H9 (cell line): Measurements from ENCODE around the gene TTC28. TPM values are rescaled to one million over a fixed set of nuclear protein-coding genes. Genes with fewer than 3 reads are reported as not detected.
"Not testable (repeated sequence)": the region's sequence is repeated elsewhere in the genome, so short reads cannot be mapped to it uniquely, and the experiment has no call there.

Experiments used
- DNase-seq: peaks from one replicate; pipeline ENCODE4 v3.0.0-alpha.2; 2017
- H2AFZ ChIP-seq: one replicate; pipeline ENCODE4 v1.6.1; 2013; ENCODE audit warnings: mild to moderate bottlenecking, low read length, control low read depth, moderate library complexity
- H2AK5ac ChIP-seq: 2 replicates; pipeline ENCODE4 v1.6.1; 2013; ENCODE audit warnings: low read length, control low read depth, mixed read lengths; ENCODE audit not compliant: insufficient read length
- H2BK120ac ChIP-seq: one replicate; pipeline ENCODE4 v1.6.1; 2013; ENCODE audit warnings: low read depth, mild to moderate bottlenecking, low read length, control low read depth, inconsistent platforms; ENCODE audit not compliant: poor library complexity, severe bottlenecking
- H2BK12ac ChIP-seq: 2 replicates; pipeline ENCODE4 v1.6.1; 2013; ENCODE audit warnings: low read length, control low read depth, mixed read lengths, low read depth; ENCODE audit not compliant: insufficient read length
- H2BK15ac ChIP-seq: 2 replicates; pipeline ENCODE4 v1.6.1; 2013; ENCODE audit warnings: low read depth, low read length, control low read depth
- H2BK20ac ChIP-seq: one replicate; pipeline ENCODE4 v1.6.1; 2013; ENCODE audit warnings: low read depth, mild to moderate bottlenecking, low read length, control low read depth, inconsistent platforms; ENCODE audit not compliant: poor library complexity, severe bottlenecking
- H2BK5ac ChIP-seq: 2 replicates; pipeline ENCODE4 v1.6.1; 2013; ENCODE audit warnings: low read length, control low read depth, mixed read lengths; ENCODE audit not compliant: insufficient read length
- H3K14ac ChIP-seq: 2 replicates; pipeline ENCODE4 v1.6.1; 2013; ENCODE audit warnings: low read length, control low read depth; ENCODE audit not compliant: insufficient read depth
- H3K18ac ChIP-seq: 2 replicates; pipeline ENCODE4 v1.6.1; 2013; ENCODE audit warnings: low read depth, mild to moderate bottlenecking, mixed read lengths, low read length, control low read depth; ENCODE audit not compliant: insufficient read length
- H3K23ac ChIP-seq: 2 replicates; pipeline ENCODE4 v1.6.1; 2013; ENCODE audit warnings: low read length, control low read depth, mixed read lengths, low read depth; ENCODE audit not compliant: insufficient read length
- H3K23me2 ChIP-seq: 2 replicates; pipeline ENCODE4 v1.6.1; 2013; ENCODE audit warnings: low read depth, mild to moderate bottlenecking, mixed read lengths, low read length, control low read depth; ENCODE audit not compliant: insufficient read length, poor library complexity, severe bottlenecking
- H3K27ac ChIP-seq: 2 replicates; pipeline ENCODE4 v1.5.1; 2013; ENCODE audit warnings: low read length, control low read depth, mixed read lengths, low read depth; ENCODE audit not compliant: insufficient read length
- H3K27me3 ChIP-seq: 2 replicates; pipeline ENCODE4 v1.6.1; 2013; ENCODE audit warnings: low read length, control low read depth, inconsistent platforms; ENCODE audit not compliant: insufficient read depth
- H3K4ac ChIP-seq: 2 replicates; pipeline ENCODE4 v1.6.1; 2013; ENCODE audit warnings: low read depth, mild to moderate bottlenecking, control low read depth, inconsistent platforms, low read length, moderate library complexity
- H3K4me1 ChIP-seq: 2 replicates; pipeline ENCODE4 v1.6.1; 2013; ENCODE audit warnings: low read length, control low read depth, inconsistent platforms; ENCODE audit not compliant: insufficient read depth
- H3K4me2 ChIP-seq: 2 replicates; pipeline ENCODE4 v1.6.1; 2013; ENCODE audit warnings: low read length, control low read depth, mixed read lengths; ENCODE audit not compliant: insufficient read length, insufficient read depth
- H3K56ac ChIP-seq: 2 replicates; pipeline ENCODE4 v1.6.1; 2013; ENCODE audit warnings: low read depth, mild to moderate bottlenecking, mixed read lengths, low read length, control low read depth; ENCODE audit not compliant: insufficient read length
- H3K79me1 ChIP-seq: 2 replicates; pipeline ENCODE4 v1.6.1; 2013; ENCODE audit warnings: low read depth, mild to moderate bottlenecking, moderate library complexity, low read length, control low read depth, inconsistent platforms; ENCODE audit not compliant: insufficient read depth, poor library complexity, severe bottlenecking
- H3K79me2 ChIP-seq: 2 replicates; pipeline ENCODE4 v1.6.1; 2013; ENCODE audit warnings: low read length, control low read depth, inconsistent platforms; ENCODE audit not compliant: insufficient read depth
- H3K9ac ChIP-seq: 2 replicates; pipeline ENCODE4 v1.6.1; 2013; ENCODE audit warnings: low read length, control low read depth, mixed read lengths; ENCODE audit not compliant: insufficient read length; ENCODE audit errors: extremely low read depth
- H3K9me3 ChIP-seq: one replicate; pipeline ENCODE4 v1.6.1; 2013; ENCODE audit warnings: low read depth, low read length, inconsistent platforms; ENCODE audit not compliant: control insufficient read depth
- H3T11ph ChIP-seq: one replicate; pipeline ENCODE4 v1.6.1; 2013; ENCODE audit warnings: mild to moderate bottlenecking, low read length, control low read depth, inconsistent platforms
- H4K20me1 ChIP-seq: one replicate; pipeline ENCODE4 v1.6.1; 2013; ENCODE audit not compliant: control insufficient read depth, insufficient read length, insufficient read depth
- H4K5ac ChIP-seq: 2 replicates; pipeline ENCODE4 v1.6.1; 2013; ENCODE audit warnings: low read depth, mild to moderate bottlenecking, mixed read lengths, low read length, control low read depth; ENCODE audit not compliant: insufficient read length
- H4K8ac ChIP-seq: replicated peaks from 2 replicates; pipeline ENCODE4 v1.6.1; 2013; ENCODE audit warnings: low read length, control low read depth, mixed read lengths, low read depth; ENCODE audit not compliant: insufficient read length
- H4K91ac ChIP-seq: 2 replicates; pipeline ENCODE4 v1.6.1; 2013; ENCODE audit warnings: low read depth, mild to moderate bottlenecking, moderate library complexity, mixed read lengths, low read length, control low read depth; ENCODE audit not compliant: insufficient read length
- H3K27ac Mint-ChIP-seq, 3 experiments: 2 replicates in 2 of 3; 3 replicates in 1 of 3; pipeline ENCODE4 v1.8.0; 2020 to 2021; ENCODE audit warnings: mixed read lengths in 3 of 3, mild to moderate bottlenecking in 1 of 3, moderate library complexity in 1 of 3
- H3K27me3 Mint-ChIP-seq: 2 replicates; pipeline ENCODE4 v1.8.0; 2021; ENCODE audit warnings: low read depth, mild to moderate bottlenecking, moderate library complexity, mixed read lengths
- H3K36me3 Mint-ChIP-seq, 3 experiments: 2 replicates in 2 of 3; 3 replicates in 1 of 3; pipeline ENCODE4 v1.8.0; 2020 to 2021; ENCODE audit warnings: low read depth in 3 of 3, mixed read lengths in 3 of 3; ENCODE audit not compliant: insufficient read depth in 1 of 3
- H3K4me1 Mint-ChIP-seq, 2 experiments: 2 replicates each; pipeline ENCODE4 v1.8.0; 2020; ENCODE audit warnings: mixed read lengths in 2 of 2
- H3K4me3 Mint-ChIP-seq, 2 experiments: 2 replicates in 1 of 2; 3 replicates in 1 of 2; pipeline ENCODE4 v1.8.0; 2020 to 2021; ENCODE audit warnings: mild to moderate bottlenecking in 2 of 2, mixed read lengths in 2 of 2, moderate library complexity in 1 of 2
- H3K9me3 Mint-ChIP-seq, 2 experiments: 2 replicates in 1 of 2; 3 replicates in 1 of 2; pipeline ENCODE4 v1.8.0; 2020; ENCODE audit warnings: mild to moderate bottlenecking in 2 of 2, mixed read lengths in 2 of 2, moderate library complexity in 1 of 2
- whole genome bisulfite sequencing: extraction: QIAGEN DNeasy Blood & Tissue Kit; methylation state at CpG from one replicate; pipeline ENCODE4 v1.1.7; 2013; ENCODE audit warnings: missing lambda C conversion rate, low lambda C conversion rate, mixed read lengths; ENCODE audit not compliant: insufficient read length; ENCODE audit errors: extremely low coverage; 5-methylcytosine and 5-hydroxymethylcytosine counted together
- total RNA-seq: library from RNA; stranded (reverse); gene quantifications from 2 replicates; pipeline ENCODE4 v1.2.1, GENCODE V29; 2021
- TF ChIP-seq, protein P1 (sequence below): fragments of 200-600 bp; sonication (generic); conservative IDR thresholded peaks from 3 replicates; pipeline ENCODE4 v1.8.0; 2021; ENCODE audit warnings: antibody characterized with exemption, mild to moderate bottlenecking

TTC28 gene
- total RNA-seq, 1 experiment from 2014 or later, result 13.6 TPM

- DNase-seq, result no peak
These were observed 588.2 kb downstream of the TTC28 start for GRCh38 chr22:28091486-28091885.

DNA sequence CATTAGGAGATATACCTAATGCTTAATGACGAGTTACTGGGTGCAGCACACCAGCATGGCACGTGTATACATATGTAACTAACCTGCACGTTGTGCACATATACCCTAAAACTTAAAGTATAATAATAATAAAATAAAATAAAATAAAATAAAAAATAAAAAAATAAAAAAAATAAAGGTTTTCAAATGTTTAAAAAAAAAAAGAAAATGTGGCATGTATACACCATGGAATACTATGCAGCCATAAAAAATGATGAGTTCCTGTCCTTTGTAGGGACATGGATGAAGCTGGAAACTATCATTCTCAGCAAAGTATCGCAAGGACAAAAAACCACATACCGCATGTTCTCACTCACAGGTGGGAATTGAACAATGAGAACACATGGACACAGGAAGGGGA is 590.1 kb downstream of the TTC28 start:
- not testable (repeated sequence) for H2AK5ac ChIP-seq, H3K27me3 ChIP-seq, H3K27ac Mint-ChIP-seq, H3K4me3 Mint-ChIP-seq, H4K91ac ChIP-seq, H3K56ac ChIP-seq, DNase-seq, H2BK15ac ChIP-seq, H2BK20ac ChIP-seq, H3K27ac ChIP-seq, H3T11ph ChIP-seq, H2BK12ac ChIP-seq, H3K18ac ChIP-seq, H3K79me1 ChIP-seq, H4K5ac ChIP-seq, H4K20me1 ChIP-seq, H3K79me2 ChIP-seq, H3K14ac ChIP-seq, H3K4me1 Mint-ChIP-seq, H3K9me3 ChIP-seq, H3K27me3 Mint-ChIP-seq, H2AFZ ChIP-seq, H3K4me2 ChIP-seq, H4K8ac ChIP-seq, H2BK120ac ChIP-seq, H3K23me2 ChIP-seq, H3K4ac ChIP-seq, H2BK5ac ChIP-seq, H3K4me1 ChIP-seq, H3K23ac ChIP-seq, H3K9ac ChIP-seq
- WGBS, result no CpG with 5 or more reads among the region's 5 CpGs
- Mint-ChIP-seq H3K36me3 (peaks cover 8 to 14% (median 14%) of the 10 kb centered on the region in 3 experiments), H3K9me3 (peaks cover 15 to 16% of the 10 kb centered on the region in 2 experiments)

More at GRCh38 chr22:28091486-28091885, 588.2 kb downstream of the TTC28 start:
- Histone ChIP-seq H2AK5ac (no peak overlapping the region), H4K8ac (no peak overlapping the region), H2BK20ac (no peak overlapping the region), H3K23me2 (no peaks in the 10 kb centered on the region), H3K9me3 (no peaks in the 10 kb centered on the region), H4K91ac (no peak overlapping the region), H3K79me2 (no peaks in the 10 kb centered on the region), H2BK5ac (no peak overlapping the region), H3K56ac (no peak overlapping the region), H2BK120ac (no peak overlapping the region), H3K18ac (no peak overlapping the region), H3K23ac (no peak overlapping the region), H2BK15ac (no peak overlapping the region), H2AFZ (no peak overlapping the region), H4K20me1 (no peaks in the 10 kb centered on the region), H3K4ac (no peak overlapping the region), H3K79me1 (no peaks in the 10 kb centered on the region), H3K9ac (no peak overlapping the region), H3K27ac (no peak overlapping the region), H3K4me1 (no peaks in the 10 kb centered on the region; the same call in 1 of the 2 replicates), H3K4me2 (no peak overlapping the region), H4K5ac (no peak overlapping the region), H2BK12ac (no peak overlapping the region), H3K14ac (no peak overlapping the region), H3T11ph (no peak overlapping the region), H3K27me3 (no peaks in the 10 kb centered on the region)
- Mint-ChIP-seq H3K36me3 (peaks cover 4 to 6% (median 4%) of the 10 kb centered on the region in 3 experiments; a peak in 6 of 7 replicates), H3K9me3 (peaks cover 5% of the 10 kb centered on the region in 2 experiments), H3K27me3 (no peaks in the 10 kb centered on the region), H3K4me3 (no peak overlapping the region), H3K4me1 (peaks cover 0 to 2% of the 10 kb centered on the region in 2 experiments; a peak in 2 of 4 replicates), H3K27ac (no peak overlapping the region)
- 100% methylated on average over 1 of the region's 6 CpGs for WGBS
- TF ChIP-seq, protein P1, sequence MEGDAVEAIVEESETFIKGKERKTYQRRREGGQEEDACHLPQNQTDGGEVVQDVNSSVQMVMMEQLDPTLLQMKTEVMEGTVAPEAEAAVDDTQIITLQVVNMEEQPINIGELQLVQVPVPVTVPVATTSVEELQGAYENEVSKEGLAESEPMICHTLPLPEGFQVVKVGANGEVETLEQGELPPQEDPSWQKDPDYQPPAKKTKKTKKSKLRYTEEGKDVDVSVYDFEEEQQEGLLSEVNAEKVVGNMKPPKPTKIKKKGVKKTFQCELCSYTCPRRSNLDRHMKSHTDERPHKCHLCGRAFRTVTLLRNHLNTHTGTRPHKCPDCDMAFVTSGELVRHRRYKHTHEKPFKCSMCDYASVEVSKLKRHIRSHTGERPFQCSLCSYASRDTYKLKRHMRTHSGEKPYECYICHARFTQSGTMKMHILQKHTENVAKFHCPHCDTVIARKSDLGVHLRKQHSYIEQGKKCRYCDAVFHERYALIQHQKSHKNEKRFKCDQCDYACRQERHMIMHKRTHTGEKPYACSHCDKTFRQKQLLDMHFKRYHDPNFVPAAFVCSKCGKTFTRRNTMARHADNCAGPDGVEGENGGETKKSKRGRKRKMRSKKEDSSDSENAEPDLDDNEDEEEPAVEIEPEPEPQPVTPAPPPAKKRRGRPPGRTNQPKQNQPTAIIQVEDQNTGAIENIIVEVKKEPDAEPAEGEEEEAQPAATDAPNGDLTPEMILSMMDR, result no peak
